Measurements from ENCODE around the gene ABCC9.

DNA sequence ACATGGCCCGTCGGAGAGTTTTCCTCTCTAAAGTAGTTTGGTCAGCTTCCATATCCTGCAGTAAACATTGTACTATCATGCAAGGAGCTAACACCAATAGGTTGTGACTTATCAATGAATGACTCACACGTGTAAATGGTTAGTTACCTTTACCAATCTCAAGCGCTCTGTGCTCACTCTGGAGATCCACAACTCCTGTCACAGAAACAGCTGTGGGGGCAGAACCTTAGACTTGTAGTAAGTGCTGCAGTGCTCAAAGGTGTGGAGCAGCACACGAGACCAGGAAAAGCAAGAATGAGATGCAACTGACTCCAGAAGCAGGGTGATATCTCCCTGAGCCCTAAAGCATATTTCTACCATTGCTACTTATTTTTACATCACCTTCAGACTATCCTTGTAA, 93.0 kb downstream of the ABCC9 start:
- TF ChIP-seq, protein P1, sequence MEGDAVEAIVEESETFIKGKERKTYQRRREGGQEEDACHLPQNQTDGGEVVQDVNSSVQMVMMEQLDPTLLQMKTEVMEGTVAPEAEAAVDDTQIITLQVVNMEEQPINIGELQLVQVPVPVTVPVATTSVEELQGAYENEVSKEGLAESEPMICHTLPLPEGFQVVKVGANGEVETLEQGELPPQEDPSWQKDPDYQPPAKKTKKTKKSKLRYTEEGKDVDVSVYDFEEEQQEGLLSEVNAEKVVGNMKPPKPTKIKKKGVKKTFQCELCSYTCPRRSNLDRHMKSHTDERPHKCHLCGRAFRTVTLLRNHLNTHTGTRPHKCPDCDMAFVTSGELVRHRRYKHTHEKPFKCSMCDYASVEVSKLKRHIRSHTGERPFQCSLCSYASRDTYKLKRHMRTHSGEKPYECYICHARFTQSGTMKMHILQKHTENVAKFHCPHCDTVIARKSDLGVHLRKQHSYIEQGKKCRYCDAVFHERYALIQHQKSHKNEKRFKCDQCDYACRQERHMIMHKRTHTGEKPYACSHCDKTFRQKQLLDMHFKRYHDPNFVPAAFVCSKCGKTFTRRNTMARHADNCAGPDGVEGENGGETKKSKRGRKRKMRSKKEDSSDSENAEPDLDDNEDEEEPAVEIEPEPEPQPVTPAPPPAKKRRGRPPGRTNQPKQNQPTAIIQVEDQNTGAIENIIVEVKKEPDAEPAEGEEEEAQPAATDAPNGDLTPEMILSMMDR (IDR thresholded peaks at IDR 0.05): no peak
- TF ChIP-seq POLR2AphosphoS5 (IDR thresholded peaks at IDR 0.05): no peak
- TF ChIP-seq POLR2A (IDR thresholded peaks at IDR 0.05): no peak

Data from breast epithelium (tissue), 3 donors.